OCI-LY1 (cell line): Measurements from ENCODE around the gene GAS6.
"Not testable (repeated sequence)": the region's sequence is repeated elsewhere in the genome, so short reads cannot be mapped to it uniquely, and the experiment has no call there.

ENCODE experiments used
- H2AFZ ChIP-seq: fragments of 200-600 bp; sonication (generic), shearing (Covaris generic); 2 replicates; pipeline ENCODE4 v1.6.0; 2014; ENCODE audit warnings: antibody characterized with exemption, mild to moderate bottlenecking, low read length
- H3F3A ChIP-seq: fragments of 200-600 bp; sonication (generic), shearing (Covaris generic); 2 replicates; pipeline ENCODE4 v1.6.0; 2014; ENCODE audit warnings: mild to moderate bottlenecking, antibody characterized with exemption, low read length, moderate library complexity; ENCODE audit not compliant: insufficient read depth
- H3K27ac ChIP-seq: fragments of 200-600 bp; sonication (generic); 2 replicates; pipeline ENCODE4 v1.5.1; 2014; ENCODE audit warnings: low read length, mixed run types, mild to moderate bottlenecking, low read depth; ENCODE audit not compliant: poor library complexity, severe bottlenecking
- H3K27me3 ChIP-seq: fragments of 200-600 bp; sonication (generic); 2 replicates; pipeline ENCODE4 v1.6.0; 2014; ENCODE audit warnings: antibody characterized with exemption, mild to moderate bottlenecking, low read length, moderate library complexity; ENCODE audit not compliant: insufficient read depth
- H3K36me3 ChIP-seq: fragments of 200-600 bp; sonication (generic); 2 replicates; pipeline ENCODE4 v1.6.1; 2014; ENCODE audit warnings: mild to moderate bottlenecking, antibody characterized with exemption, low read length, moderate library complexity, mixed read lengths; ENCODE audit not compliant: insufficient read depth
- H3K4me1 ChIP-seq: fragments of 200-600 bp; sonication (generic); 2 replicates; pipeline ENCODE4 v1.5.1; 2014; ENCODE audit warnings: mild to moderate bottlenecking, low read length, moderate library complexity; ENCODE audit not compliant: insufficient read depth, severe bottlenecking
- H3K4me2 ChIP-seq: fragments of 200-600 bp; sonication (generic), shearing (Covaris generic); 2 replicates; pipeline ENCODE4 v1.6.1; 2014; ENCODE audit warnings: low read length
- H3K4me3 ChIP-seq: fragments of 200-600 bp; sonication (generic); 2 replicates; pipeline ENCODE4 v1.5.1; 2014; ENCODE audit warnings: low read length, low read depth, mild to moderate bottlenecking, mixed read lengths; ENCODE audit not compliant: poor library complexity, severe bottlenecking
- H3K79me2 ChIP-seq: fragments of 200-600 bp; shearing (Covaris generic); 2 replicates; pipeline ENCODE4 v1.6.1; 2016; ENCODE audit warnings: mixed run types, low read length, mixed read lengths; ENCODE audit not compliant: insufficient read depth
- H3K9ac ChIP-seq: fragments of 200-600 bp; sonication (generic), shearing (Covaris generic); 2 replicates; pipeline ENCODE4 v1.6.1; 2014; ENCODE audit warnings: mild to moderate bottlenecking, low read length, mixed read lengths
- H3K9me2 ChIP-seq: fragments of 200-600 bp; sonication (generic), shearing (Covaris generic); 2 replicates; pipeline ENCODE4 v1.6.1; 2014; ENCODE audit warnings: low read depth, mild to moderate bottlenecking, low read length, mixed read lengths
- H3K9me3 ChIP-seq: fragments of 200-600 bp; shearing (Covaris generic); 2 replicates; pipeline ENCODE4 v1.6.1; 2014; ENCODE audit warnings: low read length, mixed read lengths
- H4K20me1 ChIP-seq: fragments of 200-600 bp; sonication (generic), shearing (Covaris generic); 2 replicates; pipeline ENCODE4 v1.6.0; 2016; ENCODE audit warnings: mild to moderate bottlenecking, low read length; ENCODE audit not compliant: insufficient read depth
- CTCF ChIP-seq: fragments of 200-600 bp; sonication (generic), shearing (Covaris generic); IDR thresholded peaks from 2 replicates; pipeline ENCODE4 v1.5.1; 2017; ENCODE audit warnings: mild to moderate bottlenecking, antibody characterized with exemption, low read length, moderate library complexity, mixed read lengths
- EZH2 ChIP-seq: fragments of 200-600 bp; sonication (generic), shearing (Covaris generic); IDR thresholded peaks from 2 replicates; pipeline ENCODE4 v1.8.0; 2017; ENCODE audit warnings: borderline replicate concordance, mixed run types, mild to moderate bottlenecking, antibody characterized with exemption, low read length, moderate library complexity, mixed read lengths

GAS6 gene

GRCh38 chr13:113831061-113831460 lies 32.8 kb downstream of the GAS6 start:
- Histone ChIP-seq H4K20me1 (no peaks in the 10 kb centered on the region), H3K9me3 (no peaks in the 10 kb centered on the region), H3K9ac (no peak overlapping the region), H3K36me3 (peaks cover 28% of the 10 kb centered on the region), H3K27ac (no peak overlapping the region), H2AFZ (no peak overlapping the region), H3K27me3 (no peaks in the 10 kb centered on the region; the same call in 1 of the 2 replicates), H3K4me1 (no peaks in the 10 kb centered on the region), H3K9me2 (no peaks in the 10 kb centered on the region), H3K4me2 (no peak overlapping the region), H3K4me3 (no peak overlapping the region), H3F3A (no peaks in the 10 kb centered on the region), H3K79me2 (no peaks in the 10 kb centered on the region)
- TF ChIP-seq EZH2 = no peak
- no peak for TF ChIP-seq CTCF

- not testable (repeated sequence) for H3K9me2 ChIP-seq, H3F3A ChIP-seq, H3K9me3 ChIP-seq, H3K4me1 ChIP-seq, H3K79me2 ChIP-seq, H3K27ac ChIP-seq, H3K4me2 ChIP-seq, H4K20me1 ChIP-seq, H3K4me3 ChIP-seq, H3K27me3 ChIP-seq, H3K9ac ChIP-seq, H2AFZ ChIP-seq
- H3K36me3 ChIP-seq = peaks cover 33% of the 10 kb centered on the region
Observed at GRCh38 chr13:113830426-113830950, 33.4 kb downstream of the GAS6 start.

- H3K4me2 ChIP-seq = no peak overlapping the region
- no peak overlapping the region for H3K27ac ChIP-seq
- TF ChIP-seq CTCF = no peak
- TF ChIP-seq EZH2 = no peak
- H3K9ac ChIP-seq = no peak overlapping the region
- H4K20me1 ChIP-seq = no peaks in the 10 kb centered on the region
- H3K79me2 ChIP-seq = no peaks in the 10 kb centered on the region
- H3F3A ChIP-seq = no peaks in the 10 kb centered on the region
- H3K4me1 ChIP-seq = no peaks in the 10 kb centered on the region
- H3K9me2 ChIP-seq = no peaks in the 10 kb centered on the region
- no peak overlapping the region for H3K4me3 ChIP-seq
- peaks cover 30% of the 10 kb centered on the region for H3K36me3 ChIP-seq
- no peak overlapping the region for H2AFZ ChIP-seq
- H3K27me3 ChIP-seq = no peaks in the 10 kb centered on the region
- H3K9me3 ChIP-seq = no peaks in the 10 kb centered on the region
Observed at GRCh38 chr13:113828282-113828825, 35.5 kb downstream of the GAS6 start.

- Histone ChIP-seq H3F3A (no peaks in the 10 kb centered on the region), H3K4me2 (no peak overlapping the region), H3K9ac (no peak overlapping the region), H2AFZ (no peak overlapping the region), H3K4me1 (no peaks in the 10 kb centered on the region), H3K27me3 (no peaks in the 10 kb centered on the region), H3K79me2 (no peaks in the 10 kb centered on the region), H3K4me3 (no peak overlapping the region), H3K27ac (no peak overlapping the region), H3K36me3 (peaks cover 35% of the 10 kb centered on the region), H3K9me2 (no peaks in the 10 kb centered on the region), H3K9me3 (no peaks in the 10 kb centered on the region), H4K20me1 (no peaks in the 10 kb centered on the region)
- no peak for TF ChIP-seq CTCF
- no peak for TF ChIP-seq EZH2
Observed at GRCh38 chr13:113827021-113827420, 36.9 kb downstream of the GAS6 start.

GRCh38 chr13:113826446-113826845 lies 37.4 kb downstream of the GAS6 start:
- not testable (repeated sequence) for H3K9ac ChIP-seq, H3K9me2 ChIP-seq, H3K9me3 ChIP-seq, H2AFZ ChIP-seq, H3K27ac ChIP-seq, H3K4me1 ChIP-seq, H4K20me1 ChIP-seq, H3K4me3 ChIP-seq, H3K27me3 ChIP-seq, H3K4me2 ChIP-seq, H3F3A ChIP-seq, H3K79me2 ChIP-seq
- peaks cover 40% of the 10 kb centered on the region for H3K36me3 ChIP-seq
